WTC11 (cell line): ENCODE results near the gene METTL15. TPM values are rescaled to one million over a fixed set of nuclear protein-coding genes. Genes with fewer than 3 reads are reported as not detected.
A peak's percentile ranks its signal among the peaks of the same experiment; 100 is the strongest.

Experiments
- ATAC-seq: fragments of 200-7000 bp; cut with Tn5 transposase; 2 replicates; pipeline ENCODE4 v1.10.0; 2021; ENCODE audit warnings: mild to moderate bottlenecking, moderate library complexity
- CTCF ChIA-PET: fragments of 300-600 bp; sonication (Branson Sonifier 250); formaldehyde crosslinking; loops from one replicate; lab custom pipeline; 2021; ENCODE audit warnings: antibody characterized with exemption; lab: Charles Lee
- POLR2A ChIA-PET: fragments of 350-600 bp; sonication (Branson Sonifier 250); formaldehyde crosslinking; loops from one replicate; lab custom pipeline; 2021; ENCODE audit warnings: antibody characterized with exemption; lab: Charles Lee
- DNase-seq: peaks from one replicate; pipeline ENCODE4 v3.0.0; 2021; ENCODE audit warnings: low spot score
- H3K27ac Mint-ChIP-seq: 2 replicates; pipeline ENCODE4 v1.8.0; 2021; ENCODE audit warnings: mixed read lengths
- H3K27me3 Mint-ChIP-seq: 2 replicates; pipeline ENCODE4 v1.8.0; 2021; ENCODE audit warnings: low read depth, mild to moderate bottlenecking, moderate library complexity, mixed read lengths
- H3K36me3 Mint-ChIP-seq: 2 replicates; pipeline ENCODE4 v1.8.0; 2021; ENCODE audit warnings: mixed read lengths
- H3K4me1 Mint-ChIP-seq: 2 replicates; pipeline ENCODE4 v1.8.0; 2022; ENCODE audit warnings: mixed read lengths
- H3K4me3 Mint-ChIP-seq: 2 replicates; pipeline ENCODE4 v1.8.0; 2021; ENCODE audit warnings: mild to moderate bottlenecking, moderate library complexity, mixed read lengths
- H3K9me3 Mint-ChIP-seq: 2 replicates; pipeline ENCODE4 v1.8.0; 2021; ENCODE audit warnings: mixed read lengths
- ATF1 ChIP-seq: sonication (generic); formaldehyde crosslinking; IDR thresholded peaks from 2 replicates; pipeline ENCODE4 v1.8.1; 2023; ENCODE audit warnings: mild to moderate bottlenecking, moderate library complexity, missing genetic modification reagents
- CREB1 ChIP-seq: sonication (generic); formaldehyde crosslinking; IDR thresholded peaks from 2 replicates; pipeline ENCODE4 v1.8.0; 2023; ENCODE audit warnings: mild to moderate bottlenecking, missing genetic modification reagents
- CREM ChIP-seq: sonication (generic); formaldehyde crosslinking; IDR thresholded peaks from 2 replicates; pipeline ENCODE4 v1.8.1; 2022; ENCODE audit warnings: mild to moderate bottlenecking, missing genetic modification reagents, moderate library complexity
- E2F4 ChIP-seq: sonication (generic); formaldehyde crosslinking; IDR thresholded peaks from 2 replicates; pipeline ENCODE4 v1.8.1; 2022; ENCODE audit warnings: low read depth, mild to moderate bottlenecking, moderate library complexity, missing genetic modification reagents, borderline replicate concordance
- ESRRA ChIP-seq: sonication (generic); formaldehyde crosslinking; IDR thresholded peaks from 2 replicates; pipeline ENCODE4 v1.8.1; 2022; ENCODE audit warnings: mild to moderate bottlenecking, missing genetic modification reagents, borderline replicate concordance
- FOXK1 ChIP-seq: sonication (generic); formaldehyde crosslinking; IDR thresholded peaks from 2 replicates; pipeline ENCODE4 v1.8.0; 2022; ENCODE audit warnings: mild to moderate bottlenecking, moderate library complexity, missing genetic modification reagents
- HMGA2 ChIP-seq: fragments of 250-450 bp; sonication (Bioruptor Pico); IDR thresholded peaks from 2 replicates; pipeline ENCODE4 v1.4.0; 2021; ENCODE audit warnings: mild to moderate bottlenecking, moderate library complexity
- JAZF1 ChIP-seq: fragments of 250-450 bp; sonication (Bioruptor Pico); IDR thresholded peaks from 2 replicates; pipeline ENCODE4 v1.9.0; 2021; ENCODE audit warnings: moderate library complexity, mild to moderate bottlenecking, inconsistent platforms
- MXD4 ChIP-seq: fragments of 250-450 bp; sonication (Bioruptor Pico); IDR thresholded peaks from 2 replicates; pipeline ENCODE4 v1.8.0; 2021; ENCODE audit warnings: mild to moderate bottlenecking, moderate library complexity, borderline replicate concordance
- NFATC4 ChIP-seq: fragments of 250-450 bp; sonication (Bioruptor Pico); IDR thresholded peaks from 2 replicates; pipeline ENCODE4 v1.9.0; 2021; ENCODE audit warnings: mild to moderate bottlenecking
- NFYB ChIP-seq: sonication (generic); formaldehyde crosslinking; conservative IDR thresholded peaks from 2 replicates; pipeline ENCODE4 v1.8.0; 2022; ENCODE audit warnings: low read depth, missing genetic modification reagents
- SMAD3 ChIP-seq: sonication (generic); formaldehyde crosslinking; IDR thresholded peaks from 2 replicates; pipeline ENCODE4 v1.8.0; 2022; ENCODE audit warnings: missing genetic modification reagents, mild to moderate bottlenecking, borderline replicate concordance
- TCF7 ChIP-seq: sonication (generic); formaldehyde crosslinking; IDR thresholded peaks from 2 replicates; pipeline ENCODE4 v1.8.0; 2022; ENCODE audit warnings: mild to moderate bottlenecking, low read depth, missing genetic modification reagents, moderate library complexity
- ZBTB43 ChIP-seq: sonication (generic); formaldehyde crosslinking; IDR thresholded peaks from 2 replicates; pipeline ENCODE4 v1.8.1; 2023; ENCODE audit warnings: mild to moderate bottlenecking, missing genetic modification reagents
- ZNF219 ChIP-seq: sonication (generic); formaldehyde crosslinking; IDR thresholded peaks from 2 replicates; pipeline ENCODE4 v1.8.0; 2023; ENCODE audit warnings: missing genetic modification reagents, mild to moderate bottlenecking, borderline replicate concordance
- ZNF263 ChIP-seq: sonication (generic); formaldehyde crosslinking; IDR thresholded peaks from 2 replicates; pipeline ENCODE4 v1.8.1; 2022; ENCODE audit warnings: low read depth, mild to moderate bottlenecking, moderate library complexity, missing genetic modification reagents
- ZNF423 ChIP-seq: fragments of 250-450 bp; sonication (Bioruptor Pico); IDR thresholded peaks from 2 replicates; pipeline ENCODE4 v2.1.2; 2022; ENCODE audit warnings: mild to moderate bottlenecking, moderate library complexity
- total RNA-seq: library from RNA; stranded (reverse); gene quantifications from 3 replicates; pipeline ENCODE4 v1.2.3, GENCODE V29; 2021
- TF ChIP-seq, protein P1 (sequence below): sonication (generic); formaldehyde crosslinking; IDR thresholded peaks from 2 replicates; pipeline ENCODE4 v1.8.0; 2022; ENCODE audit warnings: mild to moderate bottlenecking, missing genetic modification reagents
- TF ChIP-seq, protein P2 (sequence below): sonication (generic); formaldehyde crosslinking; conservative IDR thresholded peaks from 2 replicates; pipeline ENCODE4 v1.8.1; 2022; ENCODE audit warnings: mild to moderate bottlenecking, missing genetic modification reagents
- TF ChIP-seq, protein P3 (sequence below): sonication (generic); formaldehyde crosslinking; IDR thresholded peaks from 2 replicates; pipeline ENCODE4 v1.8.1; 2023; ENCODE audit warnings: mild to moderate bottlenecking, moderate library complexity, missing genetic modification reagents
- TF ChIP-seq, protein P4 (sequence below): sonication (generic); formaldehyde crosslinking; IDR thresholded peaks from 2 replicates; pipeline ENCODE4 v1.8.1; 2023; ENCODE audit warnings: mild to moderate bottlenecking, missing genetic modification reagents, moderate library complexity
- TF ChIP-seq, protein P5 (sequence below): sonication (generic); formaldehyde crosslinking; IDR thresholded peaks from 2 replicates; pipeline ENCODE4 v1.8.1; 2023; ENCODE audit warnings: mild to moderate bottlenecking, missing genetic modification reagents
- TF ChIP-seq, protein P6 (sequence below): sonication (generic); formaldehyde crosslinking; conservative IDR thresholded peaks from 2 replicates; pipeline ENCODE4 v1.8.1; 2023; ENCODE audit warnings: mild to moderate bottlenecking, low read depth, missing genetic modification reagents, moderate library complexity

The METTL15 gene
- total RNA-seq, 1 experiment from 2014 or later: 13.2 TPM

DNA sequence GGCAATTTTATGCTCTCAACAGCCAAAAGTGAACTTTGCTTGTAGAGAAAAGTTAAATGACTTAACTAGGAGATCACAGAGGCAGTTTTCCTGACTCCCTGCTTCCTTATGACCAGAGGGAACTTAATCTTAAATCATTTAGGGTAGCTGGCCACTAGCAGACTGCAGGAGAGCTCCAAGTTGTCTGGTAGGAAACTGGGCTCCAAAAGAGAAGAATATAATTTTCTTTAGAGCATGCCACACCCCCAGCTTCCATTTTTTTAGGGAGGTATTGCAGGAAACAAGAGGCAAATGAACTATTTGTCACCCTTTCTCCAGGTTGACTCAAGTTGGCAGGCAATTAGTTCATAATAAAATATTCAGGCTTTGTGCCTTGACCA lies 2.6 kb downstream of the METTL15 start:
- H3K36me3 Mint-ChIP-seq: peaks cover 4% of the 10 kb centered on the region; the same call in 1 of the 2 replicates
- ChIA-PET CTCF (no interaction called here), POLR2A (no interaction called here)
- peaks cover 27% of the 10 kb centered on the region for H3K4me1 Mint-ChIP-seq
- peak overlapping the region; percentile 92 for H3K27ac Mint-ChIP-seq
- ATAC-seq (no peak), DNase-seq (no peak)
- peak overlapping the region; percentile 98 for H3K4me3 Mint-ChIP-seq
- no peaks in the 10 kb centered on the region for H3K9me3 Mint-ChIP-seq
- TF ChIP-seq ZBTB43 (CRISPR knock-in tag): no peak
- TF ChIP-seq SMAD3 (CRISPR knock-in tag): no peak
- no peak for TF ChIP-seq ESRRA
- no peak for TF ChIP-seq NFATC4
- no peak for TF ChIP-seq MXD4 (CRISPR knock-in tag)
- no peak for TF ChIP-seq FOXK1
- TF ChIP-seq CREB1 (CRISPR knock-in tag): no peak
- no peak for TF ChIP-seq E2F4
- TF ChIP-seq, protein P1, sequence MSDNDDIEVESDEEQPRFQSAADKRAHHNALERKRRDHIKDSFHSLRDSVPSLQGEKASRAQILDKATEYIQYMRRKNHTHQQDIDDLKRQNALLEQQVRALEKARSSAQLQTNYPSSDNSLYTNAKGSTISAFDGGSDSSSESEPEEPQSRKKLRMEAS: no peak
- TF ChIP-seq NFYB (CRISPR knock-in tag): no peak
- no peak for TF ChIP-seq ZNF219 (CRISPR knock-in tag)
- TF ChIP-seq ZNF263 (CRISPR knock-in tag): no peak
- TF ChIP-seq CREM: no peak
- TF ChIP-seq, protein P2, sequence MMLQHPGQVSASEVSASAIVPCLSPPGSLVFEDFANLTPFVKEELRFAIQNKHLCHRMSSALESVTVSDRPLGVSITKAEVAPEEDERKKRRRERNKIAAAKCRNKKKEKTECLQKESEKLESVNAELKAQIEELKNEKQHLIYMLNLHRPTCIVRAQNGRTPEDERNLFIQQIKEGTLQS: no peak
- TF ChIP-seq, protein P3, sequence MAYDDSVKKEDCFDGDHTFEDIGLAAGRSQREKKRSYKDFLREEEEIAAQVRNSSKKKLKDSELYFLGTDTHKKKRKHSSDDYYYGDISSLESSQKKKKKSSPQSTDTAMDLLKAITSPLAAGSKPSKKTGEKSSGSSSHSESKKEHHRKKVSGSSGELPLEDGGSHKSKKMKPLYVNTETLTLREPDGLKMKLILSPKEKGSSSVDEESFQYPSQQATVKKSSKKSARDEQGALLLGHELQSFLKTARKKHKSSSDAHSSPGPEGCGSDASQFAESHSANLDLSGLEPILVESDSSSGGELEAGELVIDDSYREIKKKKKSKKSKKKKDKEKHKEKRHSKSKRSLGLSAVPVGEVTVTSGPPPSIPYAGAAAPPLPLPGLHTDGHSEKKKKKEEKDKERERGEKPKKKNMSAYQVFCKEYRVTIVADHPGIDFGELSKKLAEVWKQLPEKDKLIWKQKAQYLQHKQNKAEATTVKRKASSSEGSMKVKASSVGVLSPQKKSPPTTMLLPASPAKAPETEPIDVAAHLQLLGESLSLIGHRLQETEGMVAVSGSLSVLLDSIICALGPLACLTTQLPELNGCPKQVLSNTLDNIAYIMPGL (CRISPR knock-in tag): no peak
- H3K27me3 Mint-ChIP-seq: no peaks in the 10 kb centered on the region

DNA sequence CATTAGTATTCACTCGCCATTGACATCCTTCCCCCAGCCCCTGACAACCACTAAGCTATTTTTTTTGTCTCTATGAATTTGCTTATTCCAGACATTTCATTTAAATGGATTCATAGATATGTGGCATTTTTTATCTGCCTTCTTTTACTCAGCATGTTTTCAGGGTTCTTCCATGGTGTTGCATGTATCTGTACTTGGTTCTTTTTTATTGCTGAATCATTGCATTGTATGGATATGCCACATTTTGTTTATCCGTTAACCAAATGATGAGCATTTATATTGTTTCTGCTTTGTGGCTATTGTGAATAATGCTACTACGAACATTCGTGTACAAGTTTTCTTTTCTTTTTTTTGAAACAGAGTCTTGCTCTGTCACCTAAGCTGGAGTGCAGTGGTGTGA lies 5.9 kb downstream of the METTL15 start:
- POLR2A ChIA-PET: no interaction called here
- no peak for DNase-seq
- peaks cover 4% of the 10 kb centered on the region; the same call in 1 of the 2 replicates for H3K36me3 Mint-ChIP-seq
- peaks cover 13% of the 10 kb centered on the region for H3K4me1 Mint-ChIP-seq
- ATAC-seq: no peak
- no peak overlapping the region for H3K27ac Mint-ChIP-seq
- no peak overlapping the region for H3K4me3 Mint-ChIP-seq
- CTCF ChIA-PET: no interaction called here
- TF ChIP-seq, protein P4, sequence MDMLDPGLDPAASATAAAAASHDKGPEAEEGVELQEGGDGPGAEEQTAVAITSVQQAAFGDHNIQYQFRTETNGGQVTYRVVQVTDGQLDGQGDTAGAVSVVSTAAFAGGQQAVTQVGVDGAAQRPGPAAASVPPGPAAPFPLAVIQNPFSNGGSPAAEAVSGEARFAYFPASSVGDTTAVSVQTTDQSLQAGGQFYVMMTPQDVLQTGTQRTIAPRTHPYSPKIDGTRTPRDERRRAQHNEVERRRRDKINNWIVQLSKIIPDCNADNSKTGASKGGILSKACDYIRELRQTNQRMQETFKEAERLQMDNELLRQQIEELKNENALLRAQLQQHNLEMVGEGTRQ (CRISPR knock-in tag): no peak
- TF ChIP-seq, protein P5, sequence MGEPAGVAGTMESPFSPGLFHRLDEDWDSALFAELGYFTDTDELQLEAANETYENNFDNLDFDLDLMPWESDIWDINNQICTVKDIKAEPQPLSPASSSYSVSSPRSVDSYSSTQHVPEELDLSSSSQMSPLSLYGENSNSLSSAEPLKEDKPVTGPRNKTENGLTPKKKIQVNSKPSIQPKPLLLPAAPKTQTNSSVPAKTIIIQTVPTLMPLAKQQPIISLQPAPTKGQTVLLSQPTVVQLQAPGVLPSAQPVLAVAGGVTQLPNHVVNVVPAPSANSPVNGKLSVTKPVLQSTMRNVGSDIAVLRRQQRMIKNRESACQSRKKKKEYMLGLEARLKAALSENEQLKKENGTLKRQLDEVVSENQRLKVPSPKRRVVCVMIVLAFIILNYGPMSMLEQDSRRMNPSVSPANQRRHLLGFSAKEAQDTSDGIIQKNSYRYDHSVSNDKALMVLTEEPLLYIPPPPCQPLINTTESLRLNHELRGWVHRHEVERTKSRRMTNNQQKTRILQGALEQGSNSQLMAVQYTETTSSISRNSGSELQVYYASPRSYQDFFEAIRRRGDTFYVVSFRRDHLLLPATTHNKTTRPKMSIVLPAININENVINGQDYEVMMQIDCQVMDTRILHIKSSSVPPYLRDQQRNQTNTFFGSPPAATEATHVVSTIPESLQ: no peak
- TF ChIP-seq NFATC4: no peak
- no peak for TF ChIP-seq HMGA2 (CRISPR knock-in tag)
- no peak for TF ChIP-seq ZNF423 (CRISPR knock-in tag)
- TF ChIP-seq, protein P6, sequence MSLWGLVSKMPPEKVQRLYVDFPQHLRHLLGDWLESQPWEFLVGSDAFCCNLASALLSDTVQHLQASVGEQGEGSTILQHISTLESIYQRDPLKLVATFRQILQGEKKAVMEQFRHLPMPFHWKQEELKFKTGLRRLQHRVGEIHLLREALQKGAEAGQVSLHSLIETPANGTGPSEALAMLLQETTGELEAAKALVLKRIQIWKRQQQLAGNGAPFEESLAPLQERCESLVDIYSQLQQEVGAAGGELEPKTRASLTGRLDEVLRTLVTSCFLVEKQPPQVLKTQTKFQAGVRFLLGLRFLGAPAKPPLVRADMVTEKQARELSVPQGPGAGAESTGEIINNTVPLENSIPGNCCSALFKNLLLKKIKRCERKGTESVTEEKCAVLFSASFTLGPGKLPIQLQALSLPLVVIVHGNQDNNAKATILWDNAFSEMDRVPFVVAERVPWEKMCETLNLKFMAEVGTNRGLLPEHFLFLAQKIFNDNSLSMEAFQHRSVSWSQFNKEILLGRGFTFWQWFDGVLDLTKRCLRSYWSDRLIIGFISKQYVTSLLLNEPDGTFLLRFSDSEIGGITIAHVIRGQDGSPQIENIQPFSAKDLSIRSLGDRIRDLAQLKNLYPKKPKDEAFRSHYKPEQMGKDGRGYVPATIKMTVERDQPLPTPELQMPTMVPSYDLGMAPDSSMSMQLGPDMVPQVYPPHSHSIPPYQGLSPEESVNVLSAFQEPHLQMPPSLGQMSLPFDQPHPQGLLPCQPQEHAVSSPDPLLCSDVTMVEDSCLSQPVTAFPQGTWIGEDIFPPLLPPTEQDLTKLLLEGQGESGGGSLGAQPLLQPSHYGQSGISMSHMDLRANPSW (CRISPR knock-in tag): no peak
- TF ChIP-seq ATF1 (CRISPR knock-in tag): no peak
- TF ChIP-seq JAZF1 (CRISPR knock-in tag): no peak
- no peak for TF ChIP-seq ZNF263 (CRISPR knock-in tag)
- TF ChIP-seq TCF7: no peak
- H3K9me3 Mint-ChIP-seq: no peaks in the 10 kb centered on the region
- no peaks in the 10 kb centered on the region for H3K27me3 Mint-ChIP-seq
